ENCODE measurements around the gene KCTD1.

Gene KCTD1

DNA sequence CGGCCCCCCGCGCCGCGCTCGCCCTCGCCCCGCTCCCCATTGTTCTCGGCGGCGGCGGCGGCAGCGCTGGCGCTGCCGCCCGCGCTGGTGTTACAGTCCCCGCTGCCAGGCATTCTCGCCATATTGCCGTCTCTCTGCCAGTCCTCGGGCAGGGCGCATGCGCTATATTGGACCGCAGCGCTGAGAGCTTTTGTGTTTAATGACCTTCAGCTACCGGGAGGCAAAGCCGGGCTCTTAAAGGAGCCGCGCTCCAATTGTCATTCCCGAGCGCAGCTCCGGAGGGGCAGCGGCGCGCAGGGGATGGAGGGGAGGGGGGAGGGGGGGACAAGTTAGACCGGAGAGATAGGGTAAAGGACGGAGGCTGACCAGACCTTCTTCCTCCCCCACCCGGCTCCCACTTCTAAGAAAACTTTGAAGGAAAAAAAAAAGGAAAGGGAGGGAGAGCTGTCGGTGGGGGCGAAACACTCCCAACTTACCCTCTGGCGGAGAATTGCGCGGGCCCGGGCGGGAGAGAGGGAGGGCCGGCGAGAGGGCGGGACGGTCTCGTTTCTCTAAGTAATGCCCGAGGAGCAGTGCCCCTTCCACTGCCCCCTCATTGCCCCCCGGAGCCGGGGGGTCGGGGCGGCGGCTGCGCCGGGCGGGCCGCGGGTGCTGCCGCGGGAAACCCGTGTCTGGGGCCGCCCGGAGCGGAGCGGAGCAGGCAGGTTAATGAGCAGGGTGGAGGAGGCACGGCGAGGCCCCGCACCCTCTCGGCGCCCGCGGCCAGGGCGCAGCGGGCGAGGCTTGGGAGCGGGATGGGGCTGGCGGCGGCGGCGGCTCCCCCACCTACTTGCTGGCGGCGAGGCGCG lies at the start of gene KCTD1:
Gene KCTD1 (minus strand): TSS at position 139 of the 848 bp plus-strand sequence. CDS start 17 bp downstream, at position 122.
- peak; percentile 74 for DNase-seq

DNA sequence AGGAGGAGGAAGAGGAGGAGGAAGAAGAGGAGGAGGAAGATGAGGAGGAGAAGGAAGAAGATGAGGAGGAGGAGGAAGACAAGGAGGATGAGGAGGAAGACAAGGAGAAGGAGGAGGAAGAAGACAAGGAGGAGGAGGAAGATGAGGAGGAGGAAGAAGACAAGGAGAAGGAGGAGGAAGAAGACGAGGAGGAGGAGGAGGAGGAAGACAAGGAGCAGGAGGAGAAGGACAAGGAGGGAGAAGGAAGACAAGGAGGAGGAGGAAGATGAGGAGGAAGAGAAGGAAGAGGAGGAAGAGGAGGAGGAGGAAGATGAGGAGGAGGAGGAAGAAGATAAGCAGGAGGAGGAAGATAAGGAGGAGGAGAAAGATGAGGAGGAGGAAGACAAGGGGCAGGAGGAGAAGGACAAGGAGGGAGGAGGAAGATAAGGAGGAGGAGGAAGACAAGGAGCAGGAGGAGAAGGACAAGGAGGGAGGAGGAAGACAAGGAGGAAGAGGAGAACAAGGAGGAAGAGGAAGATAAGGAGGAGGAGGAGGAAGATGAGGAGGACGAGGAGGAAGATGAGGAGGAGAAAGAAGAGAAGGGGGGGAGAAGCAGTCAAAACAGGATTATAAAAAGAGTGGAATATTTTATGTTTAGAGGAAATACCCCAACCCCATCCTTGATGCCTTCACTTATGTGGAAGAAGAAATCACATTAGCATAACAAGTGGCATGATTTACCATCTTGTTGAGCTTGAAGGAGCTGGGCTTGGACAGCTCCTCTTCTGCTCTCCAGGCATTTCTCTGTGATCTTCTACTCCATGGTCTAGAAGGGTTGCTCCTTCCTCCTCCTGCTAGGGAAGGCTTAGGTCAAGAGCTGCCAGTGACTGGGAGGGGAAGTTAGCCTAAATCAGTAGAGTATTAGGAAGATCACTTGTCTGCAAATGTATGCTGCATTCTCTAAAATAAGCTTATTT lies 45.3 kb upstream of the KCTD1 start:
- no peak for DNase-seq

DNA sequence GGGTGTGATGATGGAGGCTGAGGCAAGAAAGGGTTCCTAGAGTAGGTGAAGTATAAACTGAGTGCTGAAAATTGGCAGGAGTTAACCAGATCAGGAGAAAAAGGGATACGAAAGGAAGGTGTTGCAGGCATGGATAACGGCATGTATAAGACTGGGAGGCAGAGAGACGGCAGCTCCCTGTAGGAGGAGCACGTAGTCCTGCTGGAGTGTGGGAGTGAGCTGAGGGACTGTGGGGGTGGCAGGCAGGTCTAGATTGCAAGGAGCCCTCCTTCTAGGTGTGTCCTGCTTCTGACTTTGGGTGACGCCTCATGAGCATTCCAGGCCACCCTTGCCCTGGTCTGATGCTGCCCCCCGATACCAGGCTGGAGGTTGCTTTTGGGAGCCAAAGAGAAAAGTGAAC lies 36.4 kb upstream of the KCTD1 start:
- no peak for DNase-seq

DNA sequence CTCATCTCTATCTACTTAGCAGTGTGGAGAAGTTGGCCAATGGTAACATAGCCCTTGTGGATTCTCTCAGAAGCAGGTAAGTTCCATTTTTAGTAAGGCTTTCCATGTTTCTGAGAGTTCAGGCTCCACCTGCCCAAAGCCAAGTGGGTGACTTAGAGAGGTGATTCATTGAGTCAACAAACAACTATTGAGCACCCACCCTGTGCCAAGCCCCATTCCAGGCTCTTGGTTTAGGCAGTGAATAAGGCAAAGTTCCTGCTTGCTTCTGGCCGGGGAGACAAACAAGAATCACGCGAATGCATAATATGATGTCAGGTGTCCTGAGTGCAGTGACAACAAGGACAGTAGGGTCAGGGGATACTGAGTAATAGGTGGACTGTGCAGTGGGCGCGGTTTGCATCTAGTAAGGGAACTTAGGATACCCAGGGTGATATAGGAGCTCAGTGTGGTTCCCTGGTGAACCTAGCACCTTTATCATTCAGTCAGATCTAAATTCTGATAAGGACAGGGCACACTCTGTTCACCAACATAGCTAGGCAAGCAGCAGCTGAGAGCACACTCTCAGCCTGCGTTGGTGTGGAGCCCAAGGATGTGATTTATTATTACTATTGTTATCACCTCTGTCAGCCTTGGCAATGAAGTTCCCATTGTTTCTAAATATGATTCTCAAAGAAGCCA lies 31.7 kb upstream of the KCTD1 start:
- DNase-seq: peak; percentile 66

DNA sequence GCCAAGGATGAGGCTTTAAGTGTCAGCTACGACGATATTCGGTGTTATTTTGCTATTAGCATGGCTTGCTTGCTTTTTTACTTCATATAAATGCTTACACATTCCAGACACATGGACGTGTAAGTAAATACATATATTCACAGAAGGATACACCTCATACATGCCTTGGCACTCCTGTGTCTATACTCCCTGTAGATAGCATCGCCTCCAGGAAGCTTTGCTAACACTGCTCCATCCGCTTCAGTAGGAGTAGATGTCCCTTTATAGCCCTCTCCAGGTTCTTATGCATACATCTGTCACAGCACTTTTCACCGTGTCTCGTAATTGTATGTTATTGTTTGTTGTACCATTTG lies 27.5 kb upstream of the KCTD1 start:
- DNase-seq: no peak

DNA sequence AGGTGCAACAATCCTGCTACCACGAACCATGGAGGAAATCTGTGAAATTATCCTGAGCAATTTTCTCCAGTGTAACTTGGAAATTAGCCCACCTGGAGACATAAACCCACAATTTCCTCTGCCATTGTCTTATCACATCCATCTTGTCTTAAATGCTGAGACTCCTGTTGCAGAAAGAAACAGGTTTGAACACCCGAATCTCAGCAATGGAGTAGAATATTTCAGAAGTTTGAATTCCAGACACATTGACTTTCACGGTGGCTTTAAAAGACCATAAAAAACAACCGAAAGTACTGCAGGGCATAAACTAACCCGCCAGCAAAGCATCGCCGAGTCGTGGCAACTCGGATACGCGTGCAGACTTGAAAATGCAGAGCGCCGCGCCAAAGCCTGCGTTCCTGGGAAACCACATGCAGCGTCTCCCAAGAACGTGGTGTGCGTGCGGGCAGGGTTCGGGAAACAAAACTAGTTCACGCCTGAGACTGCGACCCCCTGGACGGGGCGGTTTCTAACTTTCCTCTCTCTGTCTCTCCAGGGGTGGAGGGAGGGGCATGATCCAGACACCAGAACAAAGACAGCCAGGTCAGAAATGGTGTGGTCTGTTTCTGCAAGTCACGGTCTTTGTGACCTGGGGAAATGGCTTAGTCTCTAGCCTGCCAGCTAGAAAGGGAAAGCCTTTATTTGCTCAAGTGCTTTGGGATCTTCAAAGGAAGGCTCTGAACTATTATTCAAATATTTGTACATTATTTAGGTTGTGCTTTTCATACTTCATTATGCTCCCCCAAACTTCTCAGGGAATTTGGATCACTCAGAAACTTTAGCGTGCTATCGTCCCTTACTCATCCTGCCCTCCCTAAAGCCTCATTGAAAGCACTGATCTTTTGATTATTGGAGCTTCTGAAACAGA lies 26.9 kb upstream of the KCTD1 start:
- no peak for DNase-seq

DNA sequence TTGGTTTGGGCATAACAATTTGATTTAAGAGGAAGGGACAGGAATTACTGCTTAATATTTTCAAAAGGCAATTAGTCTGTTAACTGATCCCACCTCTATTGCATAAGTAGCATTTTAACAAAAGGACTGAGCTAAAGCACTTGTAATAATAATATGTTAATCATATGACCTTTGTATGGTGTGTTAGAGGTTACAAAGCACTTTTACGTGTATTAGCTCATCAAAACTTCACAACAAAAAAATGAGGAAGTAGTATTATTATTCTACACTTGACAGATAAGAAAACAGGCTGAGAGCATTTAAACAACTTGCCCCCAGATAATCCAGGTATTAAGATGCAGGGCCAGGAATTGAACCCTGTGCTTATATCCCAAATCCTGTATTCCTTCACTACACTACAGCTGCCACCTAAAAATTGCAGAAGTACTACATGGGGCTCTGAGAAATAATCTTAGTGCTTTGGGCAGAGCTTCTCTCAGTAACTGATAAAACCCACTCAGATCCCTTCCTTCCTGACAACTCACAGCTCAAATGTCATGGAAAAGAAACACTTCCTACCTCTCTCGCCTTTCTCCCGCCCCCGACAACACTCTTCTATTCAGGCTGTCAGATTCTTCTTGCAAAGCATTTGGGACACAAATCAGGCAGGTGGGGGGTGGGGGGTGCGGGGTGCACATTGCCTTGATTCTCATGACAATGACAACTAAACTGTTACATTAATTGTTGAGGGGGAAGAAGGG lies 20.7 kb upstream of the KCTD1 start:
- DNase-seq: no peak

DNA sequence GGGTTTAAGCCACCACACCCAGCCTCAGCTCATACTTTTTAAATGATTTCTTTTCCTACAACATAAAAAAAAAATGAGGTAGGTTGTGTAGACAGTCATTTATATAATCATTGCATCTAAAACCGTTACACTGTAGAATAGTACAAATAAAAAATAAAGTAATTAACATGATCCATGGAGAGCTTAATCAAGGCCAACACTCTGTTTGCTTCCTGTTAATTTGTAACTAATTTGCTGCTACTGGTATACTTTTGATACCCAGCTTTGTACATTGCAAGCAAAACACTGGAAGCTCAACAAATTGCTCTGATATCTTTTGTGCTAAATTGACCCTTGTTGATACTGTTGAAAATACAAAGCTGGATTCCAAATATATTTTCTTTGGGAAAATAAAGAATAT lies 20.2 kb upstream of the KCTD1 start:
- DNase-seq: no peak

DNA sequence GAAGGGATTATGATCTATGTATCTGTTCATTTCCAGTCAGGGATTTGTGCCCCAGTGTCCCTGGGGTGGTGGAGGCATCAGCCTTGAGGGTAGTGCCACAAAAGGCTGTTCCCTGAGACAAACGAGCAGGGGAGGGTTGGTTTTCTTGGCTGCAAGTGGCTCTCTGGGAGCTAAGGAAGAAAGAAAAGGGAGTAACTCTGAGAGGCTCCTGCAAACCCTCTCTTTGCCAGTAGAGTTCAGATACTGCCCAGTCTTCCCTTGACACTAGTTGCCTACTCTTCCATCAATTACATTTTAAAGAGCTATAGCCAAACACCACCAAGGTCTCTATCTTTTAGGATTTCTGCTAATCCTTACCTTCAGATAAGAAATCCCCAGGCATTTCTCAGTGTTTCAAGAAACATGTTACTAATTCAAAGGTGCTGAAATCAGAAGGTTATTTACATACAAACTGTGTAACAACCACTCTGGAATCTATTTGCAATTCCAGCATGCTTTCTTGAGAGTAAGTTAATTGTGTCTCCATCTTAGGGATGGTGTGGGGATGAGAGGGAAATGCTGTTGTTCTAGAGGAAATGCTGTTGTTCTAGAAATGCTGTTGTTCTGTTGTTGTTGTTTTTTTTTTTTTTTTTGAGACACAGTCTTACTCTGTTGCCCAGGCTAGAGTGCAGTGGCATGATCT lies 18.7 kb upstream of the KCTD1 start:
- DNase-seq: no peak

DNA sequence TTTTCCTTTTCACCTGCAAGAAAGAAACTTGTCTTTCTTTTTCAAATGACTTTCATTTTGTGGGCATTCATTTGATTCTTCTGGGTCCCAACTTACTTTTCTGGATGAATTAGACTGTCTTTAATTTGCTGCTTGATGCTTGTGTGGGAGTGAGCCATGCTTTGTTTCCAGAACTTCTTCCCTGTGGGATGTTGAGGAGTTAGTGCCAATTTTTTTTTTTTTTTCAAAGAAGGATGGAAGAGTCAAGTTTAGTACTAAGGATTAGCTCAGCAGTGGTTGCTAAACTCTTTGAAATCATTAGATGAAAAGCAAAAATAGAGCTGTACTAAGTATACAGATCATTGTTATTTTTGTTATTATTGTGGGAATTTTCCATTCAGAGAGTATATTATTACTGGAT lies 17.2 kb upstream of the KCTD1 start:
- DNase-seq: no peak

DNA sequence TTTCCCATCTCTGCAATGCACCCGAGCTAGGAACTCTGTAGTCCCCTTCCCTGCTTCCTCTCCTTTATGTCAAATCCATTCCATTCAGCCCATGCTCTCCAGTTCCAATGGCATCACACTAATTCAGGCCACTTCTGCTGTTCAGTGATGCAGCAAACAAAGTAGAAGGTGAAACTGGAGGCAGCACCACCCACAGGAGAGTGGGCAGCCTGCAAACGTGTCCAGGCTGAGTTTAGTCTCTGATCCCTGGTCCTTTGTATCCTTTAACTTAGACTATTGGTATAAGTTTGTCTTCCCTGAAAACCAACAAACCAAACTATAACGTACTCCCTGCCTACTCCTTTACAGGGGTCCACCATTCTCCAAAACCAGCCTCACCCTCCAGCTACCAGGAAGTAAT lies 14.7 kb upstream of the KCTD1 start:
- no peak for DNase-seq

DNA sequence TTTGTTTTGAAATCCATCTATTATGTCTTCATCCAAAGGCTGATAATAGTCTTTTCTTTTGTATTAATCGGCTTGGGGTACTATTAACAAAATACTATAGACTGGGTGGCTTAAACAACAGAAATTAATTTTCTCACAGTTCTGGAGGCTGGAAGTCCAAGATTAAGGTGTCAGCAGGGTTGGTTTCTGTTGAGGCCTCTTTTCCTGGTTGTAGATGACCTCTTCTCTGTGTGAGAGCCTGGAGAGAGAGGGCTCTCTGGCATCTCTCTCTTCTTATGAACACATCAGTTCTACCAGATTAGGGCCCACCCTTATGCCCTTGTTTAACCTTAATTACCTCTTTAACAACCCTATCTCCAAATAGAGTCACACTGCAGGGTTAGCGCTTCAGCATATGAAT lies 14.2 kb upstream of the KCTD1 start:
- no peak for DNase-seq

DNA sequence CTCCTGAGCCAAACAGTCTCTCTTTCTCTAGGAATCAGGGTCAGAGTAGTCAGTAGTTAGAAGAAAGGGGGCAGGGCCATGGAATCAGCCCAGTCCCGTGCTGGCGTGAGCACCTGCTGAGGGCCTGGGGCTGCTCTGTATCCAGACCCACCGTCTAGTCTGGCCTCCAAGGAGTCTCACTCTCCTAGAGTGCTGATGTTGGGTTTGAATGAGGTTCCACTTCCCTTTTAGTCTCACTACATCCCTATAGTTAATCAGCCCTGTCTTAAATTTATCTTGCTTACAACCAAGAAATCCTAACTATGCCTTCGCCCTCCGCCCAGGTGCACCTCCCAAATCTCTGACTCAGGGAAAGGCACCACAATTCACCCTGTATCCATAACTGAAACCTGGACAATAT lies 13.4 kb upstream of the KCTD1 start:
- no peak for DNase-seq

DNA sequence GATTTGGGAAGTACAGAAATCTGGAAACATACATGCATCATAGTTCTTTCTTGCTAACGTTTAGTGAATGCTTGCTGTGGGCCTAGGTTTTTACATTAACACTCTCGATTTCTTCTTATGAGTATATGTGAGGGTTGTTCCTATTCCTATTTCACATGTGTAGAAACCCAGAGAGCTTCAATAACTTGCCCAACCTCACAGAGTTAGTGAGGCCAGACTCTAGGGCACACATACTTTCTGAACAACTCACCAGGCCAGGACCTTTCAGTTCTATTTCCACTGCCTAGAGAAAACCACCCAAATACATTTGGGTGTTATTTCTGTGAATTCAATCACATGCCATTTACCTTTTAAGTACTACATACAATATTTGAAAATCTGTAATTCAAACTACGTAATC lies 8.2 kb upstream of the KCTD1 start:
- DNase-seq: no peak

DNA sequence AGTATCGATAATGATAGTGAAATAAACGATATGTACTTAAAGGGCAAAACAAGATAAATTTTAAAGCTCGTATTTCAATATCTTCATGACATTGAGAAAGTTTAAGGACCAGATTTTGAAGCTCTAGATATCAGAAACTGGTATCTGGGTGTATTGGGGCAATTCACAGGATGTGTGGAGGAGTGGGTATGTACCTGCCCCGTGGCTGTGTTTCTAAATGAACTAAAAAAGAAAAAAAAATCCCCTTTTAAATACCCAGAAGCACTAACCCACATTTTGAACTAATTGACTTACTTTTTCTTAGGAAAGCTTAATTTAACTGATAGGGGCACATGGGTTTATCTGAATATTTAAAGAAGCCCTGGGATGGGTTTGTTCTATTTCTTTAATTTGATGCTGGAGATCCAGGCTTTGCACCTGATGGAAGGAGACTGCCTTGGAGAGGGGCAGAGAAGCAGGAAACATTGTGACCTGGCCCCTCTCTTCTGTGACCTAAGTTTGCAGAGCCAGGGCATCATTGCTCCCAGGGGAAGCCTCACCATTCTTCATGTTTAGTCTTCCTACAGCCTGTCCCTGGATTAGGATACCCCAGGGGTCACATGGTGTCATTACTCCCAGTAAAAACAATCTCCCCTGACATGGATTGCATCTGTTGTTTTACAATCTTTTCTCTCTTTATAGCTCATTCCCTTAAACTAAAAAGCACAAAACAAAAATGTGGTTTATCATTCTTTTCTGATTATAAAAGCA lies 7.6 kb upstream of the KCTD1 start:
- DNase-seq: no peak

DNA sequence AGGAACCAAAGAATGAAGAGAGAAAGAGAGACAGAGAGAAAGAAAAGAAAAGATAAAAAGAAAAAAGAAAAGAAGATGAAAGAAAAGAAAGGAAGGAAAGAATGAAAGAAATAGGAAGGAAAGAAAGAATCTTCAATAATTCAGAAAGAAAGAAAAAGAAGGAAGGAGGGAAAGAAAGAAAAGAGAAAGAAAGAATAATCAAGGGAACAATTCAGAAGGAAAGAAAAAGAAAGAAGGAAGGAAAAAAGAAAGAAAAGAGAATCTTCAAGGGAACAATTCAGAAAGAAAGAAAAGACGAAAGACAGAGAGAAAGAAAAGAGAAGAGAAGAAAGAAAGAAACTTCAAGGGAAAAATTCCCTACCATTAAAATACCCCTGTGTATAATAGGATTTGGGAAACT lies 5.6 kb upstream of the KCTD1 start:
- no peak for DNase-seq

DNA sequence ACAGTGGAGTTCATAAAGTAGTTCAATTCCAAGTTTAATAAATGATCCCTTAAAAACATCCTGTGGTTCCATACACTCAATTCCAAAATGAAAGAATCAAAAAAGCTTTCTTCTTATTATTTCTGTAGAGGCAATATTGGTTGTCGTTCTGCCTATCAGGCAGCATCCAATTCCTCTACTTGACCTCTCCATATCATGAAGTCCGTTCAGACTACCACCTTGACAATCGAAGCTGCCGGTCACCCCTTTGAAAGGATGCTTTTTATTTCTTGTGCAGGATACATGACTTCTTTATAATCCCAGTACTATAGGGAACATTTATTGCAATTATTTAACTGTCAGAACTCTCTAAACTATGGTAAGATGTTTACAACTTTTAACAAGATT lies 3.3 kb upstream of the KCTD1 start:
- DNase-seq: no peak

DNA sequence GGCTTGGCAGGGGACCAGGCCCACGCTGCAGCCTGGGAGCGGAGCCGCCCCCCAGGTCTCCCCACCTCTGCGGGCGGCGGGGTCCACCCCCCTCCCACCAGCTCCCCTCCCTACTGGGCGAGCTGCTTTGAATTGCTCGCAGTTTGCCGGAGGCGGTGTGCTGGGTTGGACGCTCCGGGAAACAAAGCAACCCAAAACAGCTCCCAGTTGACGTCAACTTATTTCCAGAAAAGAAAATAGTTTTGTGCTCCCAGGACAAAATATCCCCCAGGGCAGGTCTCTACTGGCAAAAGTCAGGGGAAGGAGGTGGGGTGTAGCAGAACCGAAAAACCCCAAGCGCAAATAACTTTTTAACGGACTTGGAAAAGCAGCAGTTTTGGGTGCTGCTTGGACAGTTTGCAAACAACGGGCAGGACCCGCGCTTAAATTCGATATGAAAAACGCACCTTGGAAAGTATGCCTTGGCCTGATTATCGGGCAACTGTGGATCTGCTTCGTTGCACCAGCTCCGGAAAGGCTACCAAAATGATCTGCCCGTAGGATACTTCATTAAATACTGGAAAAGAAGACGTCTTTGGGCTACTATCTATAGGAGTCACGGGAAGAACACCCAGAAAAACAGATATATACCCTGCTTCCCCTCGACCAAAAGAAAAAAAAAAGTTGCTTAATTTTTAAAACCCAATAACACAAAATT lies 2.8 kb upstream of the KCTD1 start:
- DNase-seq: no peak

DNA sequence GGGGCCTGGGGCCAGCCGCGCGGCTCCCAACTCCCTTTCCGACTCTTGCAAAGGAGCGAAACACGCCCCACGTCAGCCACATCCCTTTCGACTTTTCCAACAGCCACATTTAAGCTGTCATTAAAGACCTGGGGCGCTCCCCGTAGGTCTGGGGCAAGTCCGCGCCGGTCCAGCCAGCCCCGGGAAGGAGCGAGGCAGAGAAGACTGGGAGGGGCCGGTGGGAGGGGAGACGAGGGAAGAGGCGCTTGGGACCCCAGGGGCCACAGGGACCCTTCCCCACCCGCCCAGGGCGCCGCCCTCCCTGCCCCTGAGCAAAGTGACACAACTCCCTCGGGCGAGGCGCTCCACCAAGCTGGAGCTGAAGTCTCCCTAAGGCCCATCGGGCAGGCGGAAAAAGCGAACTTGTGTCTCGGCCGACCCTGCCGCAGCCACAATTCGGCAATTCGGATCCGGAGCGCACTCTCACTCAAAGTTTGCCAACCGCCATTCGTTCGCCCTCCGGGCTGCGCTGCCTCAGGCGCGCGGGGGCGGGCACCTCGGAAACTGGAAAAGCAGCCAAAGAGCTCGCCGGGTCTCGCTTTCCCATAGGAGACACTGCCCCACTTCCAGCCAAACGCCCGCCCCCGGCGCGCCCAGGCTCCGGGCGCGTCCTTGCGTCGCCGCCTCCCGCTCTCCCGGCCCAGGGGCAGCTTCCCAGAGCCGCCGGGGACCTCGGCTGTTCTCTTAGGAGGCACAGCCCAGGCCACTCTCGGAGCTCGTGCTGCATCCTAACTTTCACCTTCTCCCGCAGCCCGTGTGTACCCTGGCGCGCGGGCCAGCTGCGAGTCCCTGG lies 1.1 kb upstream of the KCTD1 start:
- DNase-seq: no peak

Measured in NCI-H2029 (cell line).